ENCODE measurements around the gene ZDHHC14.
"Not testable (repeated sequence)": the region's sequence is repeated elsewhere in the genome, so short reads cannot be mapped to it uniquely, and the experiment has no call there.

Gene ZDHHC14

DNA sequence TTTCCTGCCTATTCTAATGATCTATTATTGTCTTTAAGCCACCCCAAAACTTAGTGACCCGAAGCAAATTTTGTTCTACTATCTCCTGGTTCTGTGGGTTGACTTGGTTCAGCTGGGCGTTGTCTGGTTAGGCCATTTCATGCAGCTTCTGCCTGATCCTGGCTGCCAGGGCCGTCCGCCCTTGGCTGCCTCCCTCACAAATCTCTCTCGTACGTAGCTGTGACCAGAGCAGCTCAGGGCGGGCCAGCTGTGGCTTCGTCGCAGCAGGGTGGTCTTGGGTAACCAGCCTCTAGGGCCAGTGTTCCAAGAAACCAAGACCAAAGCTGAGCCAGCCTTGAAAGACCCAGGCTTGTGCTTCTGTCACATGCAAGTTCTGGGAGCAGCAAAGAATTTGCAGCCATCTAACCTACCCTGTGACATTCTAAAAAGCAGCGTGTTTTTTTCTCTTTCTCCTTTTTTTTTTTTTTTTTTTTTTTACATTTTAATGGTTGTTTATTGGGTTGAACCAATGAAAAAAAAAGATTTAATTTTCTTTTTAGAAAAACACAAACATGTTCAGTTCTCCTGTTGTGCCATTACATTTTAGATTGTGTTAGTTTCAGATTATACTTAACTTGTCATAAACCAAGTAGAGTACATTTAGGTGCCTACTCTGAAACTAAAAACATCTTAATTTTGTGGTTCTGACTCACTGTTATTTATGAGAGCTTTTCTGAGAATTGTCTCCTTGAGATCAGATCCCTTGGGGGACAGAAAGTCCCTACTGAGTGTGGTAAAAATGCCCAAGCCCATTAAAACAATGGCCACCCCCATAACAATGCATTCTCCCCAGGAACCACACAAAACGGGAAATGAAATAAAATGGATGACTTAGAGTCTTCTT lies 83.9 kb downstream of the ZDHHC14 start:
- DNase-seq (ENCODE audit: low read depth in 2 of 2) = no peak

DNA sequence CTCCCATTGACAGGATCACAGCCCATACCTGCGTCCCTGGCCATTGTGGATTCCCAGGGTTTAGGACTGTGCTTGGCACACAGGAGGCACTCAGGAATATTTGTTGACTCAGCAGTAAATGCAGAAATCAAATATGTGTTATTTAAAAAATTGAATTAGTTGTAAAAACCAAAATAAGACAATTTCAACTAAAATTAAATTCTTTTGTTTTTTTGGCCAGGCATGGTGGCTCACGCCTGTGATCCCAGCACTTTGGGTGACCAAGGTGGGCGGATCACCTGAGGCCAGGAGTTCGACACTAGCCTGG lies 85.3 kb downstream of the ZDHHC14 start:
- no peak for DNase-seq (ENCODE audit: low read depth in 2 of 2)

DNA sequence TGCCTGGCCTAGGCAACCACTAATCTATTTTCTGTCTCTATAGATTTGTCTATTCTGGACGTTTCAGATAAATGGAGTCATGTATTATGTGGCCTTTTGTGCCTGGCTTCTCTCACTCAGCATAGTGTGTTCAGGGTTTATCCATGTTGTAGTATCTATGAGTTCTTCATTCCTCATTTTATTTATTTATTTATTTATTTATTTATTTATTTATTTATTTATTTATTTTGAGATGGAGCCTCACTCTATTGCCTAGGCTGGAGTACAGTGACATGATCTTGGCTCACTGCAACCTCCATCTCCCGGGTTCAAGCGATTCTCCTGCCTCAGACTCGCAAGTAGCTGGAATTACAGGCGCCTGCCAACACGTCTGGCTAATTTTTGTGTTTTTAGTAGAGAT lies 86.3 kb downstream of the ZDHHC14 start:
- DNase-seq (ENCODE audit: low read depth in 2 of 2) = not testable (repeated sequence)

DNA sequence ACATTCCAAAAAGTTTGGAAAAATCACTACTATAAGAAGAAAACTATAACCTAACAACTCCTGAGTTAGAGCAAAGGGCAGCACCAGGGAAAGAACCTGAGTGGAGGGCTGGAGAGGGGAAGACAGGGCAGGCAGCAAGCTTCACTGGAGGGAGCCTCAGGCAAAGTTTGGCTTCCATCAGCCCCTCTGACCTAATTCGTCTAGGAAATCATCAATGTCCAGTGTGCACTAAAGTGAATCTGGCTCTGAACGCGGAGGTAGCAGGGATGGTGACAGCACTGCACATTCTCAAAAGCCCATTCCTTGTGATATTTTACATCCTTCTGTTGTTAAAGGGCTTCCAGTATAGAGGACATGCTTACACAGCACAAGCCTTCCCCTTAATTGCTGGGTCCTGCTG lies 87.1 kb downstream of the ZDHHC14 start:
- DNase-seq (ENCODE audit: low read depth in 2 of 2) = no peak

DNA sequence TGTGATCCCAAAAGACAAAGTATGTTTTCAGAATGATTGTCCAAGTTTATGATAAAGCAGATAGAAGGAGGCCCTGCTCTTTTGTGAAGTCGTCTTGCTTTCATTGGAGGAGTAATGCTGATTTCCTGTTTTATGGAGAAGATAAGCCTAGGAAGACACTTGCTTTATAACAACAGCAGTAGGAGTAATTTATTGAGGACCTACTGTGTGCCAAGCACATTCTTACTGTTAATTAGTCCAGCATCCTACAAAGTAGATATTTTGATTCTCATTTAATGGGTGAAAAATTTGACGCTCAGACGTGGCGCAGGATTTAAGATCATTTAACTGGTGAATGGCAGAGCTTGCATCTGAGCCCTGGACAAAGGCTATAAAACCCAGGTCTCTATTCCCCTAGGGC lies 87.6 kb downstream of the ZDHHC14 start:
- no peak for DNase-seq (ENCODE audit: low read depth in 2 of 2)

DNA sequence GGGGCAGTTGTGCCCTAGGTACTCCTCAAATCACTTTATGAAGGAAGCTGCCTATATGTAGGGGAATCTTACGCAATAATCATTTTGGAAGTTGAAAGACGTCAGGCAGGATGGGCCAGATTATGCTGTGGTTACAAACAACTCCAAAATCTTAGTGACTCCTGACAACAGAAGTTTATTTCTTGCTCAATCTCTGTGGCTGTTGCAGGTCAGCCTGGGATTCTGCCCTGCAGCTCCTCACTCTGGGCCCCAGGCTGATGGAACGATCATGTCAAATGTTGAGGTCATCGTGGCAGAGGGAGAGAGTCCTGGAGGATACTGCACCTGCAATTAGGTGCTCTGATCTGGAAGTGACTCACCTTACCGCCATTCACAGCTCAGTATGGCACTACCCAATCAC lies 88.4 kb downstream of the ZDHHC14 start:
- DNase-seq (ENCODE audit: low read depth in 2 of 2) = no peak

DNA sequence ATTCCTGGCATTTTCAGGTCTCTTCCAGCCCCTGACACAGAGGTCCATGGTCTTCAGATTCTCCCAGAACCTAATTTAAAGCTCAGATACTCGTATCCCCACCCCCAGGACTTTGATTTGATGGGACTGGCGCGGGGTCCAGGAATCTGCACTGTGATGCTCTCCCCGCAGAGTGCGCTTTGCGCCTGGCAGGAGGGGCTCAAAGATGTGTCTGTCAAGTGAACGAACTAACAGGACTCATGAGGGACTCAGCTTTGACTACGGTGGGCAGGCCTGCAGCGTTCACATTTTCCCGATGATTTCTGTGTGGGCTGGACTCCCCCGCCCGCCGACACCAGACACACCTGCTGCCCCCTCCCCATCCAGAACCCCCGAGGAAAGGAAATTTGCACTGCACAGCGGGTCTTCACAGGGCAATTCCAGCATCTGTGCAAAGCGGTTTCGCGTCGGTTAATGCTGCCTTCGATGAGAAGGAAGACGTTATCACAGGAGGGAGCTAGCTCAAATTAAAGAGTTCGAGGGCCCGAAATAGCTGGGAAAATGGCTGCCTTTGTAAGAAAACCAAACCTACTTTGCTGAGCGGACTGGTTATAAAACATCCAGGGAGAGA lies 90.2 kb downstream of the ZDHHC14 start:
- DNase-seq (ENCODE audit: low read depth in 2 of 2) = no peak

DNA sequence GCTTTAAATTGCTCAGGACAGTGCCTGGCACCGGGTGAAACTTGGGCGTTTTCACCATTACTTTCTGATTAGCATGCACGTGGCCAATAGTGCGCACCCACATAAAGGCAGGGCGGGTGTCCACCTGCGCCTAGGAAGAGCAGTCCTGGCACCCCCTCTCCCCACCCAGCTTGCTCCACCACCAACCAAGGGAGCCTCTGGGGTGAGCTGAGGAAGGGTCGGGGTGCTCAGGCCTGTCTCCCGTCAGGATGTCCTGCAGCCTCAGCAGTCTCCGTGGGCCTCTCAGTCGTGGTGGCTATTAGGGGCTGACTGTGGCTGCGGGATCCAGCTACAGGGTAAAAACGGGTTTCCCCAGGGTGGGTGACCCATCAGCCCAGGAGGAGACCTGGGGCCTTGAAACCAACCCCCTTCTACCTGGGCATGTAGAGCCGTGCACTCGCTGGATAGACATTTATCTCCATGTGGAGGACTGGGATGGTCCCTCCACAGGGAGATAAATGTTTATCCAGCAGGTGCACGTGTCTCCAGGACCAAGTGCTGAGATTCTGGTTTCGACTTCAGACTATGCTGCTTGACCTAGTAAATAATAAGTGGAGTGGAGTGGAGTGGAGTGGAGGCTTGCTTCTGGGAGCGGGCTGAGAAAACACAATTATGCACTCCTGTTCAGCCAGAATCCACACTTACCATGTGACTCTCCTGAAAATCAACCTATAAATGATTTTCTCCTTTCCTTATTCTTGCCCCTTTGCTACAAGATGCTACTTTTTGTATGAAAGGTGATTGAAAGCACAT lies 91.1 kb downstream of the ZDHHC14 start:
- DNase-seq (ENCODE audit: low read depth in 2 of 2) = no peak

DNA sequence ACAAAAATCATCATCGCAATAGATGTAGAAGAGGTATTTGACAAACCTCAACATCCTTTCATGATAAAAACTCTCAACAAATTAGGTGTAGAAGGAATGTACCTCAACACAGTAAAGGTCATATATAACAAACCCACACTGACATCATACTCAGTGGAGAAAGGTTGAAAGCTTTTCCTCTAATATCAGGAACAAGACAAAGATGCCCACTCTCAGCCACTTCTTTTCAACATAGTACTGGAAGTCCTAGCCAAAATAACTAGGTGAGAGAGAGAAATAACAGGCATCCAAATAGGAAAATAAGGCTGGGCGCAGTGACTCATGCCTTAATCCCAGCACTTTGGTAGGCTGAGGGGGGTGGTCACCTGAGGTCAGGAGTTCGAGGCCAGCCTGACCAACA lies 95.8 kb downstream of the ZDHHC14 start:
- no peak for DNase-seq (ENCODE audit: low read depth in 2 of 2)

DNA sequence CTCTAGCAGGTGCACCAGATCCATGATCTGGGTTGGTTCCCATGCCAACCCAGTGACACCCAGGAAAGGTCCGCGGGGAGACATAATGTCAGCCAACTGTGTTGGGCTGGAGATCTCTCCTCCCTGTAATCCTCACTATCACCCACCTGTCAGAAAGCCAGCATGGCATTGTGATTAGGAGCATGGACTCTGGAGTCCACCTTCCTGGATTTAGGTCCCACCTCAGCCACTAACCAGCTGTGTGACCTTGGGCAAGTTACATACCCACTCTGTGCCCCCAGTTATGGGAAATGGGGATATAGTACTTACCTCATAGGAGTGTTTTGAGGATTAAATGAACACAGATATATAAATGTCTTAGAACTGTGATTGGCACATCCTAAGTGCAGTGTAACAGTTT lies 97.9 kb downstream of the ZDHHC14 start:
- DNase-seq (ENCODE audit: low read depth in 2 of 2) = no peak

DNA sequence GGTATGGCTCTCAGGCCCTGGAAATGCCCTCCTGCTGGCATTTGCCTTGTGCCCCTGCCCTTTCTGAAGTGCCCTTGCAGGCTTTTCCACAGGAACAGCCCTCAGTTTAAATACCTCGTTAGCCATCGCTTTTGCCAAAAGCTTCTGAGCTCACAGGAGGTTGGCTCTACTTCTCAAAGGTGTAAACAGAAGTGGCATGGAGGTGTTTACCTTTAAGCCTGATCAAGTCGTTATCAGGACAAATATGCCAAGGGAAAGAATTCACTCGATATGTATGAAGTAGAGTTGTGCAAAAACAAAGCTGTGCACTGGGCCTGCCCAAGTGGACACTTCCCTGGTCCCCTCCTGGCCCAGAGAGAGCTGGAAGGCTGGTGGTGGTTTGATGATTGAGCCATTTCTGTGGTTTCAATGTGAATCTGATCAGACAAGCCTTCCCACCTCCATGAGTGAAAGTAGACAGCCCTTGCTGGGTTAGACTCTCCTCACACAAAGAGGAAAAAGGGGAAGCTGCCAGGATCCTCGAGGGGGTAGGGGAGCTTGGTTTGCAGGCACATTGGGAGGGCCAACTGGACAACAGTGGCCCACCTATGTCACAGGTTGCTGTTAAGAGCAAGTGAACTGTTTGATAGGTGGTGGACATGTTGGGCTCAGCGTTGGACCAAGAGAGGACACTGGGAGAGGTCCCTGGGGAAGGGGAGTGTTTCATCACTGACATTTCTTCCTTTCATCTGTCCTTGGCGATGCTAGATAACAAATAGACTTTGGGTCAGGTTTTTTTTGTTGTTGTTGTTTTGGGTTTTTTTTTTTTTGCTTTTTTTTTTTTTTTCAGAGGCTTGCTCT lies 98.7 kb downstream of the ZDHHC14 start:
- DNase-seq (ENCODE audit: low read depth in 2 of 2) = no peak

DNA sequence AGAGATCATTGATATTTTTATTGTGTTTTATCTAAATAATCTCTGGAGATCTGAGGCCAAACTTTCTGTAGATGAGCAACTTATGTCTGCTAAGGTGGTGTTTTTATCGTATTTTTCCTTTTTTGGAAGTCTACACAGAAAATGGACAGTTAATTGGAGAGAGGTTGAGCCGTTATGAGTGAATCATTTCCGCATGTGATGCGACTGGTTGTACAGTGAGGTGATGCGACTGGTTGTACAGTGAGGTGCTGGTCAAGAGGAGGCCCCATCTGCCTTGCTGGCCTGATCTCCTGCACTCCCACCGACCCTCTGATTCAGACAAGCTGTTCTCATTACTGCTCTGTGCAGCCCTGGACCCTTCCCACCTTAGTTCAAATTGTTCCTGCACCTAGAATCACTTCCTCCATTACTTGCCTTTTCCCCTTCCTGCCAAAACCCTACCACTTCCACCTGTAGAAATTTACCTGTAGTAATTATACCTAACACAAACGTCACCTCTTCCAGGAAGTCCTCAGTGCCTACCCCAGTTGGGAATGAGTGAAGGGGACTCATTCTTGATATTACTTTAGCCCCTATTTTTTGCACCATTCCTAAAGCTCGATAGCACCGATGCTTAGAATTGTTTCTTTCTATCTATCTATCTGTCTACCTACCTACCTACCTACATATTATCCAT lies 100.3 kb downstream of the ZDHHC14 start:
- DNase-seq (ENCODE audit: low read depth in 2 of 2) = no peak

DNA sequence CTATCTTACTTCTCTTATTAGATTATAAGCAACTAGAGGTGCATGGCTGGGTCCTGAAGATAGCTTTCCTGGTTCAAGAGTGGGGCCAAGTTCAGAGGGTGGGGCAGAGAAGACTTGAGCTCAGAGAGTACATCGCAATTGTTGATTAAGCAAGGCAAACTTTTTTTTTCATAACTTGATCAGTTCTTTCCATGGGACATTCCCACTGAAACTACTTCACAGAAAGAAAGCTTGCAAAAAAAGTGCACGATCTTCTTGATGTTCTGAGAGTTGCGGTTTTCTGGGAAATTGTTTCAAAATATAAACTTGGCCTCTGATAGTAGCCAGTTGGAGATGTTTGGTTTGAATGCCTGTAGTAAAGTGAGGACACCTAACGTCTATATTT lies 100.9 kb downstream of the ZDHHC14 start:
- DNase-seq (ENCODE audit: low read depth in 2 of 2) = no peak

DNA sequence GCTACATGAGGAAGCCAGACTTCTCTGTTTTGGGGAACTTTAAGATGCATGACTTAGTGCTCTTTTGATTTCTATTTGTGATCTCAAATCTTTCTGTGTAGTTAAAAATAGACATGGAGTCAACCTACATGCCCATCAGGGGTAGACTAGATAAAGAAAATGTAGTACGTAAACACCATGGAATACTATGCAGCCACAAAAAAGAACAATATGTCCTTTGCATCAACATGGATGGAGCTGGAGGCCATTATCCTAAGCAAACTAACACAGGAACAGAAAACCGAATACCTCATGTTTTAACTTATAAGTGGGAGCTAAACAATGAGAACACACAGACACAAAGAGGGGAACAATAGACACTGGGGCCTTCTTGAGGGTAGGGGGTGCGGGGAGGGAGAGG lies 102.8 kb downstream of the ZDHHC14 start:
- DNase-seq (ENCODE audit: low read depth in 2 of 2) = no peak

DNA sequence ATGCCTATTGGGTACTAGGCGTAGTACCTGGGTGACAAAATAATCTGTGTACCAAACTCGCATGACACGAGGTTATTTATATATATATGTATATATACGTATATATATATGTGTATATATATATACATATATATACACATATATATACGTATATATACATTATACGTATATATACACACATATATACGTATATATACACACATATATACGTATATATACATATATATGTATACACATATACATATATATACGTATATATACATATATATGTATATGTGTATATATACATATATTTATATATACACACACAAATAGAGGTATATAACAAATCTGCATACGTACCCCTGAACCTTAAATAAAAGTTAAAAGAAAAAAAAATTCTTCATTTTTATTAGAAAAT lies 103.2 kb downstream of the ZDHHC14 start:
- DNase-seq (ENCODE audit: low read depth in 2 of 2) = no peak

DNA sequence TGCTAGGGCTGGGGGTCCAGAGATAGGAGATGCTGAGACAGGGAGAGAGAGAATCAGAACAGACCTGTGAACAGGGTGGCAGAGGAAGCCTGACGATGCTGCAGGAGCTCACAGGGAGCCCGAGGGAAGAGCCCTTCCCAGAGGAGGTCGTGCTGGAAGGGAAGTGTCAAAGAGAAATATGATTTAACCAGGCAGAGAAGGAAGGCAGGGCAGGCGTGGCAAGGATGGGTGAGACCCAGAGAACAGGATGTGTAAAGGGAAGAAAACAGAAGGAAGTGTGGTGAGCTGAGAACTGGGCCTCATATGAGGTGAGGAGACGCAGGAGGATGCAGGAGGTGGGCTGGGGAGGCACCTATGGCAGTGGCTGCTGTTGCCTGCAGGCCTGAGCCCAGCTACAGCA lies 105.6 kb downstream of the ZDHHC14 start:
- DNase-seq (ENCODE audit: low read depth in 2 of 2) = no peak

DNA sequence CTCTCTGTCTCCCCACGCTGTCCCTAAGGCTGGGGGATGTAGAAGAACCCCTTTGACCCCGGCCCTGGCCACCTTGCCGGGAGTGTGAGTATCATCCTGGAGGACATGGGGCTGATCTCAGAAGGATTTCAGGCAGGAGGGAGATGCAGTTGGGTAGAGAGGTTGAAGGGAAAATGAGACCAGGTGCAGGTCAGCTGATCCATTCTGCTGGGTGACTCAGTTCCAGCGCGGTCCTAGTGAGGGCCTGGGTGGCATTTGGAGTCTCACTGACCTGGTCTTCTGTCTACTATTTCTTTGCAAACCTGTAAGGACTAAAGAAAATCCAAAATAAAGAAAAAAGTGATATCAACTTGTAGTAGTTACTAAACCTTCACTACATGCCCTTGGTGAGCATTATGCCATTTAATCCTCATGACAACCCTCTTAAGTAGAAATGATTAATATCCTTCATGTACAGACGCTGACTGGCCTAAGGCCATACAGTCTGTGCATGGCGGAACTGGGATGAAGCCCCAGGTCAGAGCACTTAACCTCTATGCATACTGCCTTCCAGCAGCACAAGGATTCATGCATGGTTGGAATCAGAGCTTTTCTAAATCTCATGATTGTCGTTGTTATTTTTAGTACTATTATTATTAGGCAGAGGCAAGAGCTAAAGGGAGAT lies 106.3 kb downstream of the ZDHHC14 start:
- no peak for DNase-seq (ENCODE audit: low read depth in 2 of 2)

DNA sequence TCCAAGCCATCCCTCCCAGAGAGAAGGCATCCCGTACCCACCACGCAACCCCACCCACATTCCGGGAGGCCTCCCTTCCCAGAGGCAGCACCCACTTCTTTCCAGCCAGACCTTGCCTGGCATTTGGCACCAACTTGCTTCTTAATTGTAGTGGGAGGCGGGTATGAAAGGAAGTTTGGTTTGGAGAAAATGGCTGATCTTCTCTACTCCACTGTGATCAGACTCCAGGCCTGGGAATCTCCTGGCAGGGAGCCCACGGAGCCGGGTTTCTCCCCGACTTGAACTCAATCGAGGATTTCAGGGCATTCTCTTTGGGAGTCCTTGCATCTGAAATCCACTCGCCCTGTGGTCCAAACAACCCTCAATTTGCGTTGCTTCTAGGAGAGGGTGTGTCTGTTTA lies 107.1 kb downstream of the ZDHHC14 start:
- DNase-seq (ENCODE audit: low read depth in 2 of 2) = no peak

DNA sequence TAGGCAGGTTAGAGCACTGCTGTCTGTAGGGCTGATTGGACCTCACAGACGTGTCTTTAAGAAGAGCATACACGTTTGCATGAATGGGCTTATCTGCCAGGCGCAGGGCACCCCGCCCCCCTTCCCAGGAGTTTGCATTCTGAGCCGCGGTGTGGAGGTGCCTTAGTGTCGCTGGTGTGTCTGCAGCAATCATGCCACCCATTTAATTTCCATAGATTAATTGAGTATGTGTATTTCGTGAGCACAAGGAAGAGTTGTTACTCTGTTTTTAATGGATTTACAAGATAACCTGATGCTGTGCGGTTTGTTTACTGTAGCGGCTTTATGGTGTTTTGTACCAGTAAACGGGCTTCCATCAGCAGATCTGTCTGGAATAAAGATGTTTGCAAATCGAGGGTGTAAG lies 107.7 kb downstream of the ZDHHC14 start:
- DNase-seq (ENCODE audit: low read depth in 2 of 2) = no peak

DNA sequence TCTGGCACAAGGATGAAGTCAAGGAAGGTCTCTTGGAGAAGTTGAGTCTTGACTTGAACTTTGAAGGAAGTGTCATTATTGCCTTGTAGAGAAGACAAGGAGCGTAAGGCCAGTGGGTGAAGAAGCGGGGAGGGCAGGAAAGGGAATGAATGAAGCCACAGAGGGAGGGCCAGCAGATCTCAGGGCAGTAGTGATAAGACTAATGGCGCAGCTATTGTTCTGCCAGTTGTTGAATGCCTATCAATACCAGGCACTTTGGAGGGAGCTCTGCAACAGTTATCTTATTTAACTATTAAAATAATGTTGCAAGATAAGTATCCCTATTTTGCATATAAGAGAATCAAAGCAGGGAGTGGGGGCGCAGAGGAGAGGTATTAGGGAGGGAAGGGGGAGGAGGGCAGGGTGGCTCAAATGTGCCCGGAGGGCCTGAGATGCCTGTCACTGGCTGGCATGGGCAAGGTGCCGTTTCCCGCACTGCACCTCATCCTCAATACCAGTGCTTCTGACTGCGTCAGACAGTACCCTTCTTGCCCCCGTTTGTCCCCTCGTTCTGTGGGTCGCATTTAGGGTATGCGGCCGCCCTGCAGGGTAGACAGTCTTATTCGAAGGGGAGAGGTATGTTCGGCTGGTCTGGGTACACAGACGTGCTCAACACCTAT lies 109.8 kb downstream of the ZDHHC14 start:
- DNase-seq (ENCODE audit: low read depth in 2 of 2) = no peak

Data from stimulated activated CD4-positive, alpha-beta T cell treated with anti-CD3 and anti-CD28 coated beads, Interleukin-12 subunit alpha, Interleukin-12 subunit beta, amount 100 ng/mL, for 24 hours (primary cell).